ENCODE measurements around the gene RNF5. TPM values are rescaled to one million over a fixed set of nuclear protein-coding genes. Genes with fewer than 3 reads are reported as not detected.
A peak's percentile ranks its signal among the peaks of the same experiment; 100 is the strongest.

The RNF5 gene
- total RNA-seq, 1 experiment from 2014 or later, result 45.9 TPM

GRCh38 chr6:32196682-32197616 is 18.7 kb downstream of the RNF5 start:
- no peaks in the 10 kb centered on the region for H3K79me2 ChIP-seq (ENCODE audit: insufficient read depth, low read length)
- RAD21 ChIA-PET (ENCODE audit: low non-redundant PET in 1 of 2, low total read pairs in 2 of 2, uncharacterized antibody in 2 of 2, unreplicated experiment in 2 of 2), result no interaction called here
- H3K9me2 ChIP-seq (ENCODE audit: insufficient read depth), result no peaks in the 10 kb centered on the region
- no peaks in the 10 kb centered on the region for H3K36me3 ChIP-seq (ENCODE audit: control insufficient read depth in 1 of 2, insufficient read depth in 2 of 2, low read length in 2 of 2)
- 0 out of 6 replicates have a peak, but pooled peaks of 1 of the 3 experiments have one; percentile 4 for TF ChIP-seq CTCF (IDR thresholded peaks at IDR 0.05 in 2 of 3, conservative IDR thresholded peaks at IDR 0.05 in 1 of 3; ENCODE audit: borderline replicate concordance in 1 of 3, insufficient read depth in 1 of 3, low read depth in 2 of 3, low read length in 2 of 3)
- TF ChIP-seq SIN3A (IDR thresholded peaks at IDR 0.05; ENCODE audit: low read depth), result no peak
- no peaks in the 10 kb centered on the region for H4K20me1 ChIP-seq (ENCODE audit: insufficient read depth)
- H3K9ac ChIP-seq (ENCODE audit: low read length), result peak overlapping the region; percentile 97
- no peak for DNase-seq (ENCODE audit: low read depth, low spot score)
- intact Hi-C loops (cut with micrococcal nuclease), result loop anchor here (1.0 kb wide), 1 partner anchor 67 kb away; the partner anchor contains the start of gene FKBPL
- BruUV-seq (replicated peaks), result no TSS peak
- ATAC-seq, result no peak
- no peaks in the 10 kb centered on the region for H3K9me3 ChIP-seq (ENCODE audit: control insufficient read depth in 1 of 2, insufficient read depth in 1 of 2, low read depth in 1 of 2, low read length in 2 of 2)
- no peak overlapping the region for H2AFZ ChIP-seq (ENCODE audit: low read depth, low read length, poor library complexity, severe bottlenecking)
- POLR2A ChIA-PET, result no interaction called here
- CTCF ChIA-PET, result interaction anchor here (0.8 kb wide), 1 partner anchor 149 kb away, joined by 3 read pairs; no protein-coding TSS in a partner anchor
- H3K27me3 ChIP-seq (ENCODE audit: insufficient read depth, low read length), result no peaks in the 10 kb centered on the region
- peaks cover 21 to 45% of the 10 kb centered on the region in 2 experiments for H3K4me1 ChIP-seq (ENCODE audit: control insufficient read depth in 1 of 2, insufficient read depth in 2 of 2, low read length in 2 of 2)
- peak overlapping the region; percentile 70 to 76 for H3K4me3 ChIP-seq (replicated peaks in 1 of 2; ENCODE audit: low read depth in 1 of 2, low read length in 2 of 2)
- peak overlapping the region; percentile 89 for H3K4me2 ChIP-seq (ENCODE audit: low read length)
- peak overlapping the region; percentile 99 for H3K27ac ChIP-seq (ENCODE audit: low read depth, low read length)

GRCh38 chr6:32198345-32198696 is 20.1 kb downstream of the RNF5 start:
- CTCF ChIA-PET, result interaction anchor here (0.8 kb wide), 1 partner anchor 151 kb away, joined by 3 read pairs; no protein-coding TSS in a partner anchor

More at GRCh38 chr6:32198345-32198696, 20.1 kb downstream of the RNF5 start:
- Histone ChIP-seq H3K79me2 (ENCODE audit: insufficient read depth, low read length) (no peaks in the 10 kb centered on the region), H3K4me1 (ENCODE audit: control insufficient read depth in 1 of 2, insufficient read depth in 2 of 2, low read length in 2 of 2) (peaks cover 17 to 34% of the 10 kb centered on the region in 2 experiments), H3K36me3 (ENCODE audit: control insufficient read depth in 1 of 2, insufficient read depth in 2 of 2, low read length in 2 of 2) (no peaks in the 10 kb centered on the region), H3K9me3 (ENCODE audit: control insufficient read depth in 1 of 2, insufficient read depth in 1 of 2, low read depth in 1 of 2, low read length in 2 of 2) (no peaks in the 10 kb centered on the region), H2AFZ (ENCODE audit: low read depth, low read length, poor library complexity, severe bottlenecking) (no peak overlapping the region), H3K9ac (ENCODE audit: low read length) (no peak overlapping the region), H3K4me2 (ENCODE audit: low read length) (no peak overlapping the region), H4K20me1 (ENCODE audit: insufficient read depth) (no peaks in the 10 kb centered on the region), H3K4me3 (replicated peaks in 1 of 2; ENCODE audit: low read depth in 1 of 2, low read length in 2 of 2) (no peak overlapping the region), H3K27ac (ENCODE audit: low read depth, low read length) (no peak overlapping the region), H3K27me3 (ENCODE audit: insufficient read depth, low read length) (no peaks in the 10 kb centered on the region), H3K9me2 (ENCODE audit: insufficient read depth) (no peaks in the 10 kb centered on the region)
- no peak for ATAC-seq
- RAD21 ChIA-PET (ENCODE audit: low non-redundant PET in 1 of 2, low total read pairs in 2 of 2, uncharacterized antibody in 2 of 2, unreplicated experiment in 2 of 2), result no interaction called here
- no TSS peak for BruUV-seq (replicated peaks)
- TF ChIP-seq SRF (IDR thresholded peaks at IDR 0.05; ENCODE audit: low read depth) (no peak), ELF1 (IDR thresholded peaks at IDR 0.05; ENCODE audit: borderline replicate concordance, low read depth) (no peak)
- POLR2A ChIA-PET, result no interaction called here
- no peak for DNase-seq (ENCODE audit: low read depth, low spot score)
- intact Hi-C loops (cut with micrococcal nuclease), result no loop called here
